Lower leg skin (tissue), 4 donors: Measurements from ENCODE around the gene CITED2. TPM values are rescaled to one million over a fixed set of nuclear protein-coding genes. Genes with fewer than 3 reads are reported as not detected.

Experiments
- DNase-seq, 2 donors: peaks; one replicate each; pipeline ENCODE4 v3.0.0-alpha.2; 2019; ENCODE audit warnings: low spot score in 2 of 2
- H3K4me3 ChIP-seq: fragments of 200-600 bp; sonication (generic); 2 replicates; pipeline ENCODE4 v1.5.1; 2017; ENCODE audit warnings: mild to moderate bottlenecking, low read depth; ENCODE audit not compliant: poor library complexity, severe bottlenecking
- CTCF ChIP-seq, 3 donors: fragments of 450-650 bp; IDR thresholded peaks; one replicate each; pipeline ENCODE4 v1.5.1; 2016; ENCODE audit warnings: antibody characterized with exemption in 3 of 3, mild to moderate bottlenecking in 3 of 3, moderate library complexity in 2 of 3
- POLR2A ChIP-seq, 2 donors: fragments of 450-650 bp; IDR thresholded peaks; one replicate each; pipeline ENCODE4 v1.6.1; 2016 to 2017; ENCODE audit warnings: antibody characterized with exemption in 2 of 2, mild to moderate bottlenecking in 1 of 2, moderate library complexity in 1 of 2
- WGBS, 2 donors: methylation state at CpG; one replicate each; pipeline ENCODE4 v1.1.5; 2018; 5-methylcytosine and 5-hydroxymethylcytosine counted together
- intact Hi-C: fragments of 100-400 bp; cut with DNase I; formaldehyde crosslinking; loops from one replicate; pipeline ENCODE4 v1.15.0; 2023; ENCODE audit warnings: low total_unique reads
- total RNA-seq, 4 donors: library from RNA; depleted of rRNA; stranded (reverse); fragments of >200 nt; gene quantifications; one replicate each; pipeline ENCODE4 v1.1.0, GENCODE V29; 2016

The CITED2 gene
- total RNA-seq, 4 donors from 2014 or later = 155 to 313 (median 257) TPM

- intact Hi-C loops = no loop called here
- DNase-seq = peak in 1 of 2 donors; percentile 88
- peak overlapping the region; percentile 77 for H3K4me3 ChIP-seq
- TF ChIP-seq CTCF (IDR thresholded peaks at IDR 0.05) (no peak), POLR2A (IDR thresholded peaks at IDR 0.05) (no peak)
- WGBS, 2 donors = 0 to 1% methylated on average over 7 to 25 of the region's 25 CpGs
Observed at GRCh38 chr6:139373928-139374356, 506 bp downstream of the CITED2 start.

- H3K4me3 ChIP-seq = peak overlapping the region; percentile 77
- DNase-seq = peak; percentile 41 to 93
- 1 to 2% methylated on average over 33 of the region's 57 CpGs for WGBS, 2 donors
- intact Hi-C loops = no loop called here
- TF ChIP-seq CTCF (IDR thresholded peaks at IDR 0.05) (no peak), POLR2A (IDR thresholded peaks at IDR 0.05) (no peak)
Observed at GRCh38 chr6:139373154-139373927, 1.1 kb downstream of the CITED2 start.

GRCh38 chr6:139372326-139373153 is 1.9 kb downstream of the CITED2 start:
- H3K4me3 ChIP-seq = peak overlapping the region; percentile 77
- WGBS, 2 donors = 0 to 3% methylated on average over 14 of the region's 14 CpGs
- TF ChIP-seq POLR2A (IDR thresholded peaks at IDR 0.05) (no peak), CTCF (IDR thresholded peaks at IDR 0.05) (no peak)
- intact Hi-C loops = no loop called here
- DNase-seq = no peak

GRCh38 chr6:139371421-139372203 is 2.8 kb downstream of the CITED2 start:
- intact Hi-C loops = no loop called here
- no peak for TF ChIP-seq CTCF (IDR thresholded peaks at IDR 0.05)
- TF ChIP-seq POLR2A (IDR thresholded peaks at IDR 0.05) = no peak
- 32 to 38% methylated on average over 3 of the region's 3 CpGs for WGBS, 2 donors

GRCh38 chr6:139370999-139371345 is 3.5 kb downstream of the CITED2 start:
- TF ChIP-seq POLR2A (IDR thresholded peaks at IDR 0.05) (no peak), CTCF (IDR thresholded peaks at IDR 0.05) (no peak)
- DNase-seq = no peak
- intact Hi-C loops = no loop called here
- 59 to 61% methylated on average over 3 of the region's 3 CpGs for WGBS, 2 donors
- no peak overlapping the region for H3K4me3 ChIP-seq

More at GRCh38 chr6:139371421-139372203, 2.8 kb downstream of the CITED2 start:
- DNase-seq = no peak
- H3K4me3 ChIP-seq = no peak overlapping the region
